HG03103 (cell line): ENCODE data around the gene FARP2.

Experiments
- ATAC-seq: cut with Tn5 transposase; IDR thresholded peaks from one replicate; pipeline ENCODE4 v1.9.1; 2021; ENCODE audit warnings: low read depth; ENCODE audit not compliant: unreplicated experiment

Gene FARP2

GRCh38 chr2:241321886-241322285 lies 34.2 kb upstream of the FARP2 start:
- ATAC-seq = no peak

DNA sequence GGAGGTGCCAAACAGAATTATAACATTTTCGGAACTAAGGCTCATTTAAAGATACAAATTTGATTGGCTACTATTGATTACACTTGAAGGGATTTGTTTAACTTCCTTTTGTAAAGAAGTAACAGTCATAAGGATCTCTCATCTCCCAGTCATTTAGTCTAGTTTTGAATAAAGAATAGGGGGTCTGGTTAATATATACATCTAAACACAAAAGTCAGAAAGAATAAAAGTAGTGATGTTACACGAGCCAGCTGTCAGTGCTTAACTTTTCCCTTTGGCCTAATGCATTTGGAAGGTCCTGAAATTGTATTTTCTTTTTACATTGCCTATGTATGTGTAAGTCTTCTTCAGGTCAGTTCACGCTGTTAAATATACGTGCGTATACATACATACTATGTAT lies 32.3 kb upstream of the FARP2 start:
- ATAC-seq = no peak

DNA sequence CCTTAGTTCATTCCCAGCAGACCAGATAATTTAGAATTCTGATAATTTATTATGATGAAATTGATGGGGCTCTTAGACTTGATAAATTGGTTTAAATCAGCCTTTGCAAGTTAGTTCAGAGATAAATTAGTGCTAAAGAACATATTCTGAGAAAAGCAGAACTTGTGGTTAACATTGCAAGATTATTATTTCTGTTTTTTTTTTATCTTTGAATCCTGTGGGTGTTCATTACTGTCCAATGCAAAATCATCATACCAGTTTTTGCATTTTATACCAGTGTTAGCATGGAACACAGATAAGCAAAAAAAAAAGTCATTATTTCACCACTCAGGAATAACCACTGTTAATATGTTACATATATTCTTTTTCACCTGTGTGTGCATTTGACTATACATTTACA lies 31.3 kb upstream of the FARP2 start:
- ATAC-seq = no peak

- ATAC-seq = no peak
Observed at GRCh38 chr2:241325257-241325656, 30.8 kb upstream of the FARP2 start.

GRCh38 chr2:241329669-241330615 lies 26.1 kb upstream of the FARP2 start:
- no peak for ATAC-seq

GRCh38 chr2:241330616-241330981 lies 25.5 kb upstream of the FARP2 start:
- ATAC-seq = no peak

DNA sequence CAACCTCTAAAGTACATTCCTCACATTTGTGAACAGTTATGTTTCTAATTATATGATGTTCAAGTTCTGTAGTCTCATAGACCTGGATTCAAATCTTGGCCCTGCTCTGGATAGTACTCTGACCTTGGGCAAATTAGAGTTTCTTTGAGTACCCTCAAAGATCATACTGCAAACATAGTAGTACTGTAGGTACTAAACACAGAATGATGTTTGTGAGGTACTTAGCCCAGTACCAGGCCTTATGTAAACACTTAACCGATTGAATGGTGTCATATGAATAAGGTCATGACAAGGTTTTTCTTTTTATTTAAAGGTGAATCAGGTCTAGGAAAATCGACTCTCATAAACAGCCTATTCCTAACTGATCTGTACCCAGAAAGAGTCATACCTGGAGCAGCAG lies 21.3 kb upstream of the FARP2 start:
- ATAC-seq = no peak

DNA sequence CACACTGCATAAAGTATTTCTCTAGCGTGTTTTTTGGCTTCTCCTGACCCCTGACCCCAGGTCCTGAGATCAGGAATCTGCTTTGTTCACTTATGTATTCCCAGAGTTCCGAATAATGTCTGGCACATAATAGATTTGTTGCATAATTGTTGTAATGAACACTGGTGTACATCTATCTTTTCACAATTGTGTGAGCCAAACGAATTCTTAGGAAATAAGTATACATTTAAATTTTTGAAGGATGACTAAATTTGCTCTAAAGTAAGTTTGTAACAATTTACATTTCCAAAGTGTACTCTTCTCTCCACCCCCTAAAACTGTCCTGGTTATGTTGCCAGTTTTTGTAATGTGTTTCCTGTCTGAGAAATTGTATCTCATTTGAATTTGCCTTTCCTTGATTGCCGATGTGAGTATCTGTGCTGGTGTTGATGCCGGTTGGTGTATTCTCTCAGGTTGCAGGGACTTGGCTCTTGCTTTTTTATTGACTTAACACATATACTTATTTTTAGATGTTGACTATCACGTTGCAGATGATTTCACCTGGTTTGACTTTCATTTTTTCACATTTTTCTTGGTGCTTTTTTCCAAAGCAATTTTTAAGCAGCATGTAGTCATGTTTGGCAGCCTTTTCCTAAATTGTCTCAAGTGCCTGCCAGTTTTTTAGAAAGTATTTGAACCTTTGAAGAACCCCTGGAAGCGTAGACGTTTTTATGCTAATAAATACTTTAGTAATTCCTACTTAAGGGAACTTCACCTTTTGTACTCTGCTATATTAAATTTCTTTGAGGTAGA lies 16.1 kb upstream of the FARP2 start:
- no peak for ATAC-seq

DNA sequence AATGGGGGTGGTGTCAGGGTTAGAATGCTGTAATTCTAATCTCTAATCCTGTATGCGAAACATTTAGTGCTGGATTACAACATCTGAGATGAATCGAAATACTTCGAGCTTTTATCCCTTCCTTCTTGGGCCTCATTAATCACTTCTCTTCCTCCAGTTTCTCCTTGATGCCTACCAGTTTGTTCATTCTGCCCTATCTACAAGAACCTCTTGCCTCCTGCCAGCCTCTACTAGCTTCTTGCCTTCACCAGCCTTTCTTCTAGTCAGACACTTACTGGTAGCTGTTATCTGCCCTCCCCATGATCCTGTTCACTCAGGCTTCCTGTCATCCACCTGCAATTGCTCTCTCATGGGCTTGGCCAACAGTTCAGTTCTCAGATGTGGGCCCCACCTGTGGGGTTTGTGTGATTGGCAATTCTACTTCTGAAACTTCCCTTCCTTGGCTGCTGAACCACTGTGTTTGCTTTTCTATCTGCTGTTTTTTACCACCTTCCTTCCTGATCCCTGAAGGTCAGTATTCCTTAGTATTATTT lies 15.4 kb upstream of the FARP2 start:
- ATAC-seq = no peak

DNA sequence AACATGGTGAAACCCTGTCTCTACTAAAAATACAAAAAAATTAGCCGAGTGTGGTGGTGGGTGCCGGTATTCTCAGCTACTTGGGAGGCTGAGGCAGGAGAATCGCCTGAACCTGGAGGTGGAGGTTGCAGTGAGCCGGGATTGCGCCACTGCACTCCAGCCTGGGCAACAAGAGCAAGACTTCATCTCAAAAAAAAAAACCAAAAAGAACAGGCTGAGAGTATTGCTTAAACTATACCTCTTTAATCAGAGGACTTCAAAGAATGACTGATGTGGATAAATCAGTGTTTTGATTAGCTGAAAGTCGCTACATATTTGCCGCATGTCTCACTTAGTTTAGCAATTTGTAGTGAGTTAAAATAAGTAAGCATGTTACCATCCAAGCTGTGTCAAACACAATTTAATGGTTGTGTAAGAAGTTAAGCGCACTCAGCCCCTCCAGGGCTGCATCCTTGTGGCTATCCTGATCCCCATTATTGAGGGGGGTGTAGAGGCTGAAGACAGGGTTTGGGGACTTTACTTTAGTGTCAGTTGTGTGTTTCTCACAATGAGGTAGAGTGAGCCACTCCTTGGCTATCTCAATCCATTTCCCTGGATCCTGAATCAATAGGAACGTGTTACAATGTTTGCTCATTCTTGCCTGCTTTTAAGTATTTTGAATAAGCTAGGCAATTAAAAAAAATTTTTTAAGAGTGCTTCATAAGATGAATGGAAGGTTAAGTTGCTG lies 11.0 kb upstream of the FARP2 start:
- ATAC-seq = no peak

DNA sequence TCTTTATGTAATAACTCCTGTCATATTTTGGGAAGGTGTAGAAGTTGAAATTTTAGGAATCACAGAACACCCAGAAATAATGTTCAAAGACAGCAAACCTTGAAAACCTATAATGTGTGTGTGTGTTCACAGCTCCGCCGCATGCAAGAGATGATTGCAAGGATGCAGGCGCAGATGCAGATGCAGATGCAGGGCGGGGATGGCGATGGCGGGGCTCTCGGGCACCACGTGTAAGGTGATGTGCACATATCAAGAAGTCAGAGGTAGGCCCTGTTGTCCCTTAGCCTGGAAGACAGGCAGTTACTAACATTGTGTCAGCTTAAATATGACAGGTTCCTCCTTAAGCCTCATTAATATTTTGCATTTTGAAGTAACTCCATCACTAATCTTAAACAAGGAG lies 6.1 kb upstream of the FARP2 start:
- ATAC-seq = no peak

GRCh38 chr2:241350530-241350877 lies 5.6 kb upstream of the FARP2 start:
- no peak for ATAC-seq

- ATAC-seq = no peak
Observed at GRCh38 chr2:241350878-241351639, 5.0 kb upstream of the FARP2 start.

- no peak for ATAC-seq
Observed at GRCh38 chr2:241351640-241352031, 4.4 kb upstream of the FARP2 start.

DNA sequence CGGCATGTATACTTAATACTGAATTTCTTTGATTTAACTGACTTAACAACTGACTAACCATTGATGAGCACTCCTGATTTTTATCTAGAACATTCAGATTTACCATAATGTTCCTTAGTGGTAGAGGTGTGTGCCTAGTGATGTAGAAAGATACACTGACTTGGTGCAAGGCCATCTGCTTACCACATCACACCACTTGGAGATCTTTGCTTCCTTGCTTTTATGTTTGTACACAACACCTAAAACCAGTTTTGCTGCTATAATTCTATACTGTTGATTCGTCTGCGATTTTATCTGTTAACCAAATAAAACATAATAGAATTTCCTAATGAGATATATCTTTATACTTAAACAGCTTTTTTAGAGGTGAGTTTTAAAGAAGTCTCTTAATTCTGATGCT lies 3.9 kb upstream of the FARP2 start:
- ATAC-seq = no peak

DNA sequence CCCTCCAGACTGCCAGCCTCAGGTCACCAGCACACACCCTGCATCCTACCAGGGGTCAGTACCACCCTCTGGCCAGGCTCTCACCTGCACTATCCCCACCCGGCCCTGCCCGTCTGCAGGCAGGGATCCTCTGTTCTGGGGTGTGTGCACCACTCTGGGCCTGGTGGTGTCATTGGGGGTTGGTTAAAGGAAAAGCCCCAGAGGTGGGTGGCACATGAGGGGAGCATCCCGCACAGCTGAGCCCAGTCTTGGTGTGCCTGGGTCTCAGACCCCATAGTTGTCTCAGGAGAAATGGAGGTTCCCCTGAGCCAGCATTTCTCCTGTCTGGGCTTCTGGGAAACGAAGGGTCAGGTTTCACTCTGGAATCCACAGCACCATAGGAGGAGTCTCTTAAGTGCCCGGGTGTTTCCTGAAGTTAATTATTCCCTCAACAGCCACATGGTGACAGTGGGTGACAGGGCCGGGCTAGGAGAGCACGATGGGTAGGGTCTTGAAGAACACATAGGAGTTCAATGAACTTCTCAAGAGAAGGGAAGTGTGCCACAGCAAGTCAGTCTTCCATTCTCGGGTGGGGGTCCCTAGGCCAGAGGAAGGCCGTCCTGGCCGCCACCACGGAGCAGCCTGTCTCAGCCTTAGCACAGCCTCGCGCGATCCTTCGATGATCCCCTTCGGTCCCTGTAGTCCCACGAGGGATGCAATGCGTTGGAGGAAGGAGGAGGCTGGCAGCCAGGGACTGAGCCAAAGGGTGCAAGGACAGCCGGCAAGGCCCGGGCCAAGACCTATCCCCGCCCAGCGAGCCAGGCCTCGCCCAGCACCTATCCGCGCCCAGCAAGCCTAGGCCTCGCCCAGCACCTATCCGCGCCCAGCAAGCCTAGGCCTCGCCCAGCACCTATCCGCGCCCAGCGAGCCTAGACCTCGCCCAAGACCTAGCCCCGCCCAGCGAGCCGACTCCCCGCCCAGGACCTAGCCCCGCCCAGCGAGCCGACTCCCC lies 1.1 kb upstream of the FARP2 start:
- ATAC-seq = no peak

GRCh38 chr2:241356871-241357260 lies 781 bp downstream of the FARP2 start:
- no peak for ATAC-seq

GRCh38 chr2:241357531-241357930 lies 1.4 kb downstream of the FARP2 start:
- ATAC-seq = no peak

DNA sequence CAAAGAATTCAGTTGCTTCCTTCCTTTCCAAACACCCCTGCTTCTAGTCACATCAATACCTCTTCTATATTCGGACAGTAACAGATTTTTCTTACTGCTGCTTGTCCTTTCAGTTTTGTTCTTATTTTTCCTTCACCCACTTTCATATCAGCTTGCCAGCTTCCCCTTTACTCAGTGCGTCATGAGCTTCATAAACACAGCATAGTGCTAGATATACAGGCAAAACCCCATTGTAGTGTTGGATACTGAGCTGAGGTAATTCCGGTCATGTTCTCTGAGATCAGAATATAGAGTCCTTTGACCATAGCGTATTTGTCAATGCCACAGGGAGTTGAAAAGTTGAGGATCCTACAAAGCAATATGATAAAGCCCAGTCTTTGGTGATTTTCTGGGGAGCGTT lies 2.4 kb downstream of the FARP2 start:
- ATAC-seq = peak; percentile 38
